Keratinocyte (primary cell): ENCODE results near the gene SLC25A12. TPM values are rescaled to one million over a fixed set of nuclear protein-coding genes. Genes with fewer than 3 reads are reported as not detected.

ENCODE experiments used
- DNase-seq: peaks from one replicate; pipeline ENCODE4 v3.0.0-alpha.2; 2011; ENCODE audit warnings: low read depth, missing footprints, low spot score
- FAIRE-seq: peaks from 2 replicates; lab custom pipeline; 2011; peaks lifted over from hg19 to GRCh38; lab: Jason Lieb, UNC
- H2AFZ ChIP-seq: 2 replicates; pipeline ENCODE4 v1.6.0; 2012; ENCODE audit warnings: low read length, control low read depth, inconsistent platforms; ENCODE audit not compliant: control insufficient read depth
- H3K27ac ChIP-seq: 2 replicates; pipeline ENCODE4 v1.5.1; 2011; ENCODE audit warnings: low read length; ENCODE audit not compliant: control insufficient read depth, insufficient read depth
- H3K27me3 ChIP-seq: 3 replicates; pipeline ENCODE4 v1.6.0; 2011; ENCODE audit warnings: low read length; ENCODE audit not compliant: control insufficient read depth, insufficient read depth; ENCODE audit errors: extremely low read depth
- H3K36me3 ChIP-seq, 2 experiments: 2 replicates in 1 of 2; 3 replicates in 1 of 2; pipeline ENCODE4 v1.5.1; 2011; ENCODE audit warnings: low read length in 2 of 2, mild to moderate bottlenecking in 1 of 2; ENCODE audit not compliant: control insufficient read depth in 2 of 2, insufficient read depth in 2 of 2; ENCODE audit errors: extremely low read depth in 1 of 2
- H3K4me1 ChIP-seq: 3 replicates; pipeline ENCODE4 v1.5.1; 2011; ENCODE audit warnings: low read length; ENCODE audit not compliant: control insufficient read depth, insufficient read depth; ENCODE audit errors: extremely low read depth
- H3K4me2 ChIP-seq: 3 replicates; pipeline ENCODE4 v1.6.0; 2011; ENCODE audit warnings: low read depth, low read length; ENCODE audit not compliant: control insufficient read depth, insufficient read depth; ENCODE audit errors: extremely low read depth
- H3K4me3 ChIP-seq, 3 experiments: fragments of 200-600 bp in 1 of 3; sonication (generic) in 1 of 3; 2 replicates in 2 of 3; 3 replicates in 1 of 3; pipeline ENCODE4 v1.5.1; 2011 to 2016; ENCODE audit warnings: low read length in 3 of 3, mild to moderate bottlenecking in 3 of 3, control low read depth in 2 of 3, inconsistent platforms in 1 of 3, low read depth in 1 of 3, mixed read lengths in 1 of 3, mixed run types in 1 of 3, moderate library complexity in 1 of 3; ENCODE audit not compliant: control insufficient read depth in 2 of 3, insufficient read depth in 2 of 3; ENCODE audit errors: extremely low read depth in 1 of 3
- H3K79me2 ChIP-seq: 2 replicates; pipeline ENCODE4 v1.6.0; 2012; ENCODE audit warnings: low read length; ENCODE audit not compliant: control insufficient read depth, insufficient read depth
- H3K9ac ChIP-seq: 3 replicates; pipeline ENCODE4 v1.6.0; 2011; ENCODE audit warnings: low read length; ENCODE audit not compliant: control insufficient read depth, insufficient read depth; ENCODE audit errors: extremely low read depth
- H3K9me1 ChIP-seq: 3 replicates; pipeline ENCODE4 v1.6.0; 2011; ENCODE audit warnings: low read length; ENCODE audit not compliant: control insufficient read depth, insufficient read depth; ENCODE audit errors: extremely low read depth
- H3K9me3 ChIP-seq: 2 replicates; pipeline ENCODE4 v1.5.1; 2012; ENCODE audit warnings: low read depth, low read length; ENCODE audit not compliant: control insufficient read depth
- H4K20me1 ChIP-seq: 3 replicates; pipeline ENCODE4 v1.6.0; 2011; ENCODE audit warnings: low read length; ENCODE audit not compliant: control insufficient read depth, insufficient read depth; ENCODE audit errors: extremely low read depth
- CTCF ChIP-seq, 3 experiments: IDR thresholded peaks in 1 of 3; conservative IDR thresholded peaks in 1 of 3; optimal IDR thresholded peaks in 1 of 3; 2 replicates in 2 of 3; 3 replicates in 1 of 3; pipeline versions ENCODE3 to v1.5.1; 2011; ENCODE audit warnings: low read length in 3 of 3, mild to moderate bottlenecking in 3 of 3, moderate library complexity in 2 of 3, control low read depth in 1 of 3, inconsistent platforms in 1 of 3; ENCODE audit not compliant: insufficient read depth in 2 of 3; ENCODE audit errors: extremely low read depth in 1 of 3
- EZH2 ChIP-seq: IDR thresholded peaks from one replicate; pipeline ENCODE4 v1.6.1; 2012; ENCODE audit warnings: inconsistent platforms, mild to moderate bottlenecking, low read length, moderate library complexity
- dilution Hi-C: fragments of 300-500 bp; cut with MboI; formaldehyde crosslinking; loops from one replicate; pipeline ENCODE4 v1.7.0; 2020; ENCODE audit warnings: low sequenced_read_pairs; ENCODE audit not compliant: extremely low pct_ligation_motif_present
- polyA plus RNA-seq, 5 experiments: library from polyadenylated mRNA; depleted of rRNA in 3 of 5; stranded (reverse) in 3 of 5; stranded (forward) in 1 of 5; unstranded in 1 of 5; fragments of >200 nt; gene quantifications; 1 replicate in 1 of 5; 2 replicates in 3 of 5; 3 replicates in 1 of 5; pipeline versions ENCODE4 v1.2.1 to v1.2.3, GENCODE V29; 2011 to 2012; ENCODE audit warnings: missing spikeins in 2 of 5, low read depth in 1 of 5, low replicate concordance in 1 of 5

Gene SLC25A12
- polyA plus RNA-seq, 1 donor (not counting 4 experiments of a cell fraction or from before 2014, with no cell fraction given): 27.7 TPM

- TF ChIP-seq EZH2 (no peak), CTCF (optimal IDR thresholded peaks at IDR 0.05 in 1 of 3, IDR thresholded peaks at IDR 0.05 in 1 of 3, conservative IDR thresholded peaks at IDR 0.05 in 1 of 3; ENCODE audit: extremely low read depth in 1 of 3, insufficient read depth in 2 of 3, low read length in 3 of 3) (no peak)
- no peak for FAIRE-seq
Measured at GRCh38 chr2:171792886-171793580, 101.0 kb downstream of the SLC25A12 start.

GRCh38 chr2:171792157-171792556, 101.9 kb downstream of the SLC25A12 start:
- Histone ChIP-seq H3K36me3 (peaks cover 3 to 4% of the 10 kb centered on the region in 2 experiments), H3K4me3 (no peak overlapping the region), H3K79me2 (no peaks in the 10 kb centered on the region), H3K9me1 (no peaks in the 10 kb centered on the region), H3K4me2 (no peak overlapping the region), H3K9me3 (no peaks in the 10 kb centered on the region), H3K9ac (no peak overlapping the region), H2AFZ (no peak overlapping the region), H4K20me1 (no peaks in the 10 kb centered on the region), H3K27me3 (no peaks in the 10 kb centered on the region), H3K4me1 (no peaks in the 10 kb centered on the region), H3K27ac (no peak overlapping the region)
- TF ChIP-seq EZH2 (no peak), CTCF (optimal IDR thresholded peaks at IDR 0.05 in 1 of 3, IDR thresholded peaks at IDR 0.05 in 1 of 3, conservative IDR thresholded peaks at IDR 0.05 in 1 of 3; ENCODE audit: extremely low read depth in 1 of 3, insufficient read depth in 2 of 3, low read length in 3 of 3) (no peak)
- FAIRE-seq (no peak), DNase-seq (no peak)
- dilution Hi-C loops: no loop called here

More at GRCh38 chr2:171792886-171793580, 101.0 kb downstream of the SLC25A12 start:
- H3K27me3 ChIP-seq: no peaks in the 10 kb centered on the region
- no peaks in the 10 kb centered on the region for H3K9me1 ChIP-seq
- no peak for DNase-seq
- H2AFZ ChIP-seq: no peak overlapping the region
- no peak overlapping the region for H3K4me2 ChIP-seq
- H3K36me3 ChIP-seq: peaks cover 0 to 3% of the 10 kb centered on the region in 2 experiments
- no peak overlapping the region for H3K27ac ChIP-seq
- H3K79me2 ChIP-seq: no peaks in the 10 kb centered on the region
- H3K9me3 ChIP-seq: no peaks in the 10 kb centered on the region
- H3K4me1 ChIP-seq: peaks cover 1% of the 10 kb centered on the region
- H3K9ac ChIP-seq: no peak overlapping the region
- no peaks in the 10 kb centered on the region for H4K20me1 ChIP-seq
- no peak overlapping the region for H3K4me3 ChIP-seq
- dilution Hi-C loops: no loop called here
